Esophagus squamous epithelium (tissue), 4 donors: ENCODE data around the gene STAMBP.

Experiments
- CTCF ChIP-seq, 6 experiments: fragments of 450-650 bp in 4 of 6; fragments of 200-600 bp in 2 of 6; sonication (generic) in 2 of 6; IDR thresholded peaks; one replicate each; pipeline ENCODE4 v1.5.1; 2016 to 2019; ENCODE audit warnings: antibody characterized with exemption in 6 of 6, mild to moderate bottlenecking in 4 of 6, moderate library complexity in 4 of 6
- POLR2A ChIP-seq, 4 donors: fragments of 450-650 bp; IDR thresholded peaks; one replicate each; pipeline ENCODE4 v1.6.1; 2017; ENCODE audit warnings: antibody characterized with exemption in 4 of 4, mild to moderate bottlenecking in 4 of 4, moderate library complexity in 3 of 4

- no peak for TF ChIP-seq POLR2A (IDR thresholded peaks at IDR 0.05)
- TF ChIP-seq CTCF (IDR thresholded peaks at IDR 0.05) = no peak
These were observed 7.1 kb upstream of the STAMBP start for GRCh38 chr2:73821669-73822068.
